HG03520 (cell line): ENCODE data around the gene GOLGA6L10.
"Not testable (repeated sequence)": the region's sequence is repeated elsewhere in the genome, so short reads cannot be mapped to it uniquely, and the experiment has no call there.

Experiments
- ATAC-seq: cut with Tn5 transposase; IDR thresholded peaks from one replicate; pipeline ENCODE4 v1.9.1; 2021; ENCODE audit warnings: mild to moderate bottlenecking, moderate library complexity; ENCODE audit not compliant: unreplicated experiment

GOLGA6L10 gene, protein sequence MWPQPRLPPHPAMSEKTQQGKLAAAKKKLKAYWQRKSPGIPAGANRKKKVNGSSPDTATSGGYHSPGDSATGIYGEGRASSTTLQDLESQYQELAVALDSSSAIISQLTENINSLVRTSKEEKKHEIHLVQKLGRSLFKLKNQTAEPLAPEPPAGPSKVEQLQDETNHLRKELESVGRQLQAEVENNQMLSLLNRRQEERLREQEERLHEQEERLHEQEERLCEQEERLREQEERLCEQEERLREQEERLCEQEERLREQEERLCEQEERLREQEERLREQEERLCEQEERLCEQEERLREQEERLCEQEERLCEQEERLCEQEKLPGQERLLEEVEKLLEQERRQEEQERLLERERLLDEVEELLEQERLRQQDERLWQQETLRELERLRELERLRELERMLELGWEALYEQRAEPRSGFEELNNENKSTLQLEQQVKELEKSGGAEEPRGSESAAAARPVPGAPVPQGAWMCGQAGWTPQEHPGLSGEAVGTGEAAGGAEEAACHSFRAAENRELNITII

DNA sequence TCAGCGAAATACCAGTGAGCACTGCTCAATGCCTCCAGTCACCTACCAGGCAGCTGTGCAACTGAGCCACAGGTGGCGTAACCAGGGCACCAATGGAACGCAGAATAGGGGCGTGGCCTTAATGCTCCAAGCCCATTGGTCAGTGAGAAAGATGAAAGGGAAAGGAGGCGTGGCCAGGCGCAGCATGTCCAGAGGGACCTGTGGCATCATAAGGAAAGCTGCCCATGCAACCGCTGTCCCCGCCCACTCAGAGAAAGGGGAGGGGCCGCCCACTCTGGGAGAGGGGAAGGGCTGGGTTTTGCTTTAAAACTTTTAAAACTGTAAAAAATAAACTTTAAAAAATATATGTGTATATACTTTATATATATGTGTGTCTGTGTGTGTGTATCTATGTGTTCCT is at the start of gene GOLGA6L10:
Gene GOLGA6L10, minus strand, starts transcription at position 101 of the 400 bp plus-strand sequence. Its CDS starts 100 bp downstream, at position 1.
- ATAC-seq: not testable (repeated sequence)

DNA sequence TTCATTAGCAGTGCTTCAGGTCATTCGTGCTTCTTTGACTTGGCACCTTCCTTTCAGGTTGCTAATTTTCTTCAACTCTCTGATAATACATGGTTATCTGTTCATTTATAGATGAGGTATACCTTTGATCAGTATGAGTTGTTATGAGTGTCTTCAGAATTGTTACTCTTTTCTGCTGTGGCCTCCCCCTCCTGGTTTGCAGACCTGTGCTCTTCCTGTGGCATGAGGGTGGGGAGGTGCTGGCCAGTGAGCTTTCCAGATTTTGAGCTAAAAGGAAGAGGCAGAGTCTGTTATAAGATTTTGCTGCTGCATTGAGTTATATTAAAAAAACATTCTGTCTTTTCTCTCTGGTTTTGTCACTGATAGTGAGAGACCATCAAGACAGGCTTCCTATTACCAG is 49.5 kb upstream of the GOLGA6L10 start:
- no peak for ATAC-seq

DNA sequence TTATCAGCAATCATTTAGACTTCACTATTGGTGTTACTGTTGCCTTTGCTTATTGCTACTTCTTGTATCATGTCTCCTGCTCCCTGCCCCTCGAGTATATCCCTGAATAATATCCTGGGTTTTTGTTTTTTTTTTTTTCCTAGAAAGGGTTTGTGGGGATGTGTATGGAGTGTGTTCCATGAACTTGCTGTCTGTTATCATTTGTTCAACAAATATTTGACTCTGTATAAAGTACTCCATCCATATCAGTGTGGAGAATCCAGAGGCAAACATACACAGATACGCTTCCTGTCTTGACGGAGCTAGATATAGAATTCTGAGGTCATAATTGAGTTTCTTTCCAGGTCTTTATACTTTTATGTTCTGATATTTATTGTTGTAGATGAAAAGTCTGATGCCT is 48.5 kb upstream of the GOLGA6L10 start:
- ATAC-seq: no peak

DNA sequence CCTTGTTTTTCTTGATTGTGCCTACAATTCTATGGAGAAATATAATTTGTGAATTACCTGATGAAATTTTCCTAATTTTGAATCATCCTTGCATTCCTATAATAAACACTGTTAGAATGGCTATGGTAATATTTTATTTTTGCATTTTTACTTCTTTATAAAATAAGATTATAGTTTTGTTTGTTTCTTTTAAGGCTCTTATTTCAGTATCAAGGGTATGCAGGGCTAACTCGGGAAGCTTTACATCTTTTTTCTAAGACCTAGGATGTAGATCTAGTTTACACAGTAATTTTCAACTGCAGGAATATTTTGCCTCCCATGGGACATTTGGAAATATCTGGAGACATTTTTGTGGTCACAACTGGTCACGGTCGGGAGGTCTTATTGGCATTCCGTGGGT is 46.5 kb upstream of the GOLGA6L10 start:
- ATAC-seq: not testable (repeated sequence)

DNA sequence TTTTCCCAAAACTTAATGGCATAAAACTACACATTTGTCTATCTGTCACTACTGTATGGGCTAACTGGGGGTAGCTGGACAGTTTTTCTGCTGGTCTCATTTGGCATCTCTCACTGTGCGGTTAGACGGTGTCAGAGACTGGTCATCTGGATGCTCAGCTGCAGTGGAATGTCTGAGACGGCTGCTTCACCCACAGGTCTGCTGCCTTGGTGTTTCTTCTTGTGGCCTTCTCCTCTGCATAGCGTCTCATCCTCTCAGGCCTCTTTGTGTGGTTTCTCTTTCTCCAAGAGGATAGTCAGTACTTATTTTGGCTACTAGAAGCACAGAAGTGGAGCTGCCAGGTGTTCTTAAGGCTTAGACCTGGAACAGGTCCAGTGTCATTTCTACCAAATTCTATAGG is 44.4 kb upstream of the GOLGA6L10 start:
- ATAC-seq: no peak

DNA sequence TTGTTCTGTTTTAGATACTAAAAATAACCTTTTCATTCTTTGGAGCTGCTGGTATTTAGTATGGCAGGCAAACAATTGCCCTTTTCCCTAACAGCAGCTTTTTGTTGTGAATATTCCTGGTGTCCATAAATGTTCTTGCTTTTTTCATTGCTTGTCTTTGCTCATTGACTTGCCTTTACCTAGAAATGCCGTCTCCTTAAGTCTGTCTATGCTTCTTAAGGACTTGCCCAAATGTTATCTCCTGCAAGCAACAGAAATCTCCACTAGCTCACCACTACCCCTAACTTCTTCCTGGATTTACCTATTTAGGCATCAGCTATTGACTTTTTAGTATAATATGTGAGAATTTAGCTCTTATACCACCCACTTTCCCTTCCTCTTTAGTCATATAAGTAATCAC is 42.8 kb upstream of the GOLGA6L10 start:
- ATAC-seq: not testable (repeated sequence)

DNA sequence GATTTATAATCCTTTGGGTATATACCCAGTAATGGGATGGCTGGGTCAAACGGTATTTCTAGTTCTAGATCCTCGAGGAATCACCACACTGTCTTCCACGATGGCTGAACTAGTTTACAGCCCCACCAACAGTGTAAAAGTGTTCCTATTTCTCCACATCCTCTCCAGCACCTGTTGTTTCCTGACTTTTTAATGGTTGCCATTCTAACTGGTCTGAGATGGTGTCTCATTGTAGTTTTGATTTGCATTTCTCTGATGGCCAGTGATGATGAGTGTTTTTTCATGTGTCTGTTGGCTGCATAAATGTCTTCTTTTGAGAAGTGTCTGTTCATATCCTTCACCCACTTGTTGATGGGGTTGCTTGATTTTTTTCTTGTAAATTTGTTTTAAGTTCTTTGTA is 40.9 kb upstream of the GOLGA6L10 start:
- not testable (repeated sequence) for ATAC-seq

DNA sequence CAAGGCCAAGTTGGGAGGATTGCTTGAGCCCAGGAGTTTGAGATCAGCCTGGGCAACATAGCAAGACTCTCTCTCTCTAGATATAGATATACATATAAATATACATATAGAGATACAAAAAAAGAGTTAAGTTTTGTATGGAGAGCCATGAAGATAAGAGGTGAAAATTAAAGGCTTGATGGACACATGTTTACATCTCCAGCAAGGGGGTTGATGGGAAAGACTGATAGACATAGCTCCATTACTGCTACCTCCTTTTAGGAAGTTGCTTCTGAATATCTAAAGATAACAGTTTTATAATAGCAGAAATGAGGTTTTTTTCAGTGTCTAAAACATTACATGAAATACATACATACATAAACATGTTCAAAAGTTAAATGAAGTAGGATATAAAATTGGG is 37.9 kb upstream of the GOLGA6L10 start:
- ATAC-seq: not testable (repeated sequence)

DNA sequence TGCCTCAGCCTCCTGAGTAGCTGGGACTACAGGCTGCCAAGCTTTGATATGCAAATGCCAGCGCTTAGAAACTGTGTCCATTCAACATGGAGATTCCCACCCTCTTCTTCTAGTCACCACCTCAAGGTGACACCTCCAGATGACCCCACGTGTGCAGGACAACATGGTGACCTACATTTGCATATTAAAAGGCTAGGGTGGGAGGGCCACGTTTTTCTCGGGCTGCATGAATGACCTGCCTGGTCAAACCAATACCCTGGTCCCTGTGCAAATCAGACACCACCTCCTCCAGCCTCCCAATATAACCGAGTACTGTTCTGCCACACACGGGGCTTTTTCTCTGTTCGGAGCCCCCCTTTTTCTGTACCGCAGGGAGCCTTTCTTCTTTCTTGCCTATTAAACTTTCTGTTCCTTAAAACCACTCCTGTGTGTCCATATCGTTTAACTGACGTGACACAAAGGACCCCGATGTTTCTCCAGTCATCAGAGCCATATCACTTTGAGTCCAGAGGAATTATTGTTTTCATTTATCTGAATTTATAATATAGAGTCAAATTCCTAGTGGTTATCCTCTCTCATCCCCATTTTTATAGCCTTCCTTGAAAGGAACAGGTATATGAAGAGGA is 32.2 kb upstream of the GOLGA6L10 start:
- ATAC-seq: not testable (repeated sequence)

DNA sequence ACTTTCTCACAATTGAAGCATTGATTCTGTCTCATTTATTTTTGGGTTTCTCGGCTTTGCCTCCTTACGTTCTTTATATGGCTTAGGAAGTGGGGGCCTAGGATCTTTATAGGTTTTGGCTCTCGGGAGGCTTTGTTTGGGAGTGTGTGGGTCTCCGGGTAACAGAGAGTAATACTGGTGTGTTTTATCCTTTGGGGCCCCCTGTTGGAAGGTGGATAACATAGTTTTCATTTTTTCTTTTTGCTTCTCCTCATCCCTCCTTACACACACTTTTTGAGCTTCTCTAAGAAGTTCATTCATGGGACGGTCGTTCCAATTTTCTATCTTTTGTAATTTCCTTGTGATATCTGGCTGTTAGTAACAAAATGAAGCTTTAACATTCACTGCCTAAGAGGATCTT is 30.3 kb upstream of the GOLGA6L10 start:
- not testable (repeated sequence) for ATAC-seq

DNA sequence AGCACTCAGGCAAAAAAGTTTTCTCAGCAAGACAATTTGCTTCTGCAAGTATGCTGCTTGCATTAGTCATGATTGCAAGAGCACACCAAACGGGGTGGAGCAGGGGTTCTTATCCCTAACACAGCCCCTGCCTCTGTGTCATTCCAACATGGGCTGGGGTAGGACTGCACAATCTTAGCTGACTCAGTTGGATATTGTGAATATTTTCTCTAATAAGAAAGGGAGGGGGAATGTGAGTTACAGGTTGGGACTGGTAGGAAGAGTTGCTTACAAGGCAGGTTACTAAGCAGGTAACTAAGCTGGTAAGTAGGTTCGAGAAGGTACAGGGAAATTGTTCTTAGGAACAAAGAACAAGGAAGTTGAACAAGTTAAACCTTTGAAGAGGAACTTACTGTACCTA is 24.4 kb upstream of the GOLGA6L10 start:
- not testable (repeated sequence) for ATAC-seq

DNA sequence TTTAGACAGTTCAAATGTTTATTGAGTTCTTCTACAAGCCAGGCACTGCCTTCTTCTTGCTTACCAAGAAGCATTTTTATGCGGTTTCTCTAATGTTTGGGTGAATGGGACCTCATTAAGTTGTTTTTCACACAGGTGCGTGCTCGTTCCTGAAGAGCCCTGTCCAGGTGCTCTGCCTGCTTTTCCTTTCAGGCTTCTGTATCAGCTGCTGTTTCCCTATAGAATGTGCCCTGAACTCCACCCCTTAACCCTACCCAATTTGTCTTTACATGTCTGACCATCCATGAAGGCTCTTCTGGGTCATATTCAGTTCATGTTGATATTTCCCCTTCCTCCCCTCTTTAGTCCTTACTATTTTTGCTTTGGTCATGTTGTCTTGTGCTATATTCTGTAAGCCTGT is 22.4 kb upstream of the GOLGA6L10 start:
- no peak for ATAC-seq

DNA sequence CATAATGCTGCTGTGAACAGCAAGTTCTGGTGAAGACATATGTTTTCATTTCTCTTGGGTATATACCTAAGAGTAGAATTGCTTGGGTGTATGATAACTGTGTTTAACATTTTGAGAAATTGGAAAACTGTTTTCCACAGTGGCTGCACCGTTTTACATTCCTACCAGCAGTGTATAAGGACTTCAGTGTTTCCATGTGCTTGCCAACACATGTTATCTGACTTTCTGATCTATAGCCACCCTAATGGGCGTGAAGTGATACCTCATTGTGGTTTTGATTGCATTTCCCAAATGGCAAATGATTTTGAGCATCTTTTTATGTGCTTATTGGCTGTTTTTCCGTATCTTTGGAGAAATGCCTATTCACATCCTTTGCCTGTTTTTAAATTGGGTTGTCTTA is 18.5 kb upstream of the GOLGA6L10 start:
- not testable (repeated sequence) for ATAC-seq

DNA sequence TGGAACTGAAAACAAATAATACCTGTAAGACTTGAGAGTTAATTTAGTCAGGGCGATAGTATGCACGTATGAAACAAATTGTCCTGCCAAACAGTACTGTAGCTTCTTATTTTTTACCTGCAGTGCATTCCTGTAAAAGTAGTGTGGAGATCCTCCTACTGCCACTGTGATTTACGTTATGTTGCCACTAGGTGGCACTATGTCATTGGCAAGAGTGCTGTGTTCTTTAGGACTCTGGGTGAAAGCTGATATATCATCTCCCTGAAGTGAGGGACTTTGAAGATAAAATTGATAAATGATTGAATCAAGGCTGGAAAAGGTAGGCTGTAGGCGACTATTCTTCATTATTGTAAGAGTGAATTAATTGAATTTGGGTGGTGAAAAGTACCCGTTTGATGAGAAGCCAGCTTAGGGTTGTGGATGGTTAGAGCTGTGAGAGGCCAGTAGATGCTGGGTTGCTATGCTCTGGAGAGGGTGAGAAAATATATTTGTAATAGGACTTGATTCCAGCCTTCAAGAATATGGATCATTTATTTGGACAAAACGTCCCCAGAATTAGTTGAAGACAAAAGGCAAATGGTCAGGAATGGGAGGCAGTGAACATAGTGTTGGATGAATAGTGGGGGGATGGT is 16.5 kb upstream of the GOLGA6L10 start:
- ATAC-seq: not testable (repeated sequence)

DNA sequence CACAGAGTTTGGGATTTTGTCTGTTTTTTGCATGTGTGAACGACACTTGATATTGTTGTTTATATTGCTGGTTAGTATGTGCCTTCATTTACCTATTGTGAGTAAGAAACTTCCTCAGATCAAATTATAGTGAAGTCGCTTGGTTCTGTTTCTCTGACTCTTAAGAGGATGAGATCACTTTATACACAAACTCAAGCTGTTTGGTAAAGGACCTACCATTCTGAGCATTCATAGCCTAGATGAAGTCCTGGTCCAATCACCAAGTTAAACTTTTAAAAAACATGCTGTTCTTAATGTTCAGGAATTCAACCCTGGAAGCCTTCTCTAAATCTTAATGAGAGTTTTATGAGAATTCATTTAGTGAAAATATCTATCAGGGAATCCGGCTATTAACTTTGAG is 15.3 kb upstream of the GOLGA6L10 start:
- ATAC-seq: not testable (repeated sequence)

DNA sequence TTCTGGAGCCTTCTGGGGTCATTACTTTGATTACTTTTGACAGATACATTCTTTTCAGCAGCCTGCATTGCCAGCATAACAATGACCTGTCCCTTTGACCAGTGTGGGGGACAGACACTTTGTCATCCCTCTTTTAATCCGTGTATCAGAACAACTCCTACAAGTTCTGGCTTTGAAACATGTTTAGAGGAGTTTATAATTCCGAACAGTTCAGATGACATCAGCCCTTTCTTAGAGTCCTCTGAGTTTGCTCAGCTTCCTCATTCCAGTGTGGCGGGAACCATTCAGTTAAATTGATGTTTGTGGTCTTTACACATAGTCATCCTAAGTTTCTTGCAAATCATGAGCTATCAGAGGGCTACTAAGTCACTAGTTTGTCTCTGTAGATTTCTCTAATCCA is 13.5 kb upstream of the GOLGA6L10 start:
- not testable (repeated sequence) for ATAC-seq

DNA sequence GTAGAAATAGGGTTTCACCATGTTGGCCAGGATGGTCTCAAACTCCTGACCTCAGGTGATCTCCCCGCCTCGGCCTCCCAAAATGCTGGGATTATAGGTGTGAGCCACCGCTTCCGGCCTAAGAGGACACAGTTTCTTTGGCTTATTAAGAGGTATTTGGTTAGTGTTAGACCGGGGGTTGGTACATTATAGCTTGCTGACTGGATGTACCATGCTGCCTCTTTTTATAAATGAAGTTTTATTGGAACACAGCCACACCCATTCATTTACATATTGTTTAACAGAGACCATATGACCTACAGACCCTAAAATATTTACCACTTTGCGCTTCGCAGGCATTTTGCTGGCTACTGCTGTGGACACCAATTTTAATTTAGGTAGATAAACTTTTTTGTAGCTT is 11.3 kb upstream of the GOLGA6L10 start:
- not testable (repeated sequence) for ATAC-seq

DNA sequence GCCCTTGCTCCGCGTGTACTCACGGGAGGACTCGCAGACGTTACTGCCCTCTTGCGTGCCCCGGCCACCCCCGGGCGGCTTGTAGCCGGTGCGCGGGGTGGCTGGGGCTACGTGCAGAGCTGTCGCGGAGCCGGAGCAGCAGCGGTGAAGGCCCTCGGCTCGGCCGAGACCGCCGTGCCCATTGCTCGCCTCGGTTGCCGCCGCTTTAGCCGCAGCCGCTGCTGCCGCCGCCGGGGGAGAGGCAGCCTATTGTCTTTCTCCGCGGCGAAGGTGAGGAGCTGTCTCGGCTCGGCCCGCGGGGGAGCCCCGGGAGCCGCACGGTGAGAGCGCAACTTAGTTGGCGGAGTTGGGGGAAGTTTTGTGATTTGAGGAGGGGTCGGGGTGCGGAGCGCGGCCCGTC is 5.8 kb upstream of the GOLGA6L10 start:
- ATAC-seq: not testable (repeated sequence)

DNA sequence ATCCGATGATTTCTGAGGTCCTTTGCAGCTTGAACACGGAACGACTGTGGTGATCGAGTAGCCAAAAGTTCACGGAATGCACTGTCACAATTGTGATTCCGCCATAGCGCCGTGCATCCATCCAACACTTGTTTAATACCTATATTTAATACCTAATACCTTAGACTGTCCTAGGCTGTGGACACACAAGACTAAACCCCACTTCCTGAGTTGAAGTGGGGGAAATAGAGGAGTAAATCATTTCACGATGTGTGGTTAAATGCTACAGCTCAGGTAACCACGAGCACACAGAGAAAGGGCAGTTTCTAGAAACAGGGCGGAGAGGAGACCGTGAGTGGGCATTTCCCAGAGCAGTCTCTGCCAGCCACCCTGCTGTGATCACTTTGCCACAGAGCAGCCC is 5.3 kb upstream of the GOLGA6L10 start:
- ATAC-seq: not testable (repeated sequence)

DNA sequence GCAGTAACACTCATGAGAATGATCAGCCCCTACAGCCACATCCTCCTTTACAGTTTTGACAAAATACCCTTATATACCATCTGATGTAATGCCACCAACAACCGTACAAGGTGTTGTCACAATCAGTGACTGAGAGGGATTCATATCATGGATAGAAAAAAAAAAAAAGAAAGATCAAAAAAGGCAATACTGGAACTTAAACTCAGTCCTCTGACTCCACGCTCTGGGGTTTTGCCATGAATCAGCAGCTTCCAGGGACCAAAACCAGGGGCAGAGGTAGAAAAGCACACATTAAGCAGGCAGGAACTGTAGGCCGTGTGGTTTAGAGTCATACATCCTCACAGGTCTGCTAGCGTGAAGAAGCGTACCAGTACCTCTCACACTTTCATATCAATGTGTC is 1.6 kb downstream of the GOLGA6L10 start:
- ATAC-seq: not testable (repeated sequence)

DNA sequence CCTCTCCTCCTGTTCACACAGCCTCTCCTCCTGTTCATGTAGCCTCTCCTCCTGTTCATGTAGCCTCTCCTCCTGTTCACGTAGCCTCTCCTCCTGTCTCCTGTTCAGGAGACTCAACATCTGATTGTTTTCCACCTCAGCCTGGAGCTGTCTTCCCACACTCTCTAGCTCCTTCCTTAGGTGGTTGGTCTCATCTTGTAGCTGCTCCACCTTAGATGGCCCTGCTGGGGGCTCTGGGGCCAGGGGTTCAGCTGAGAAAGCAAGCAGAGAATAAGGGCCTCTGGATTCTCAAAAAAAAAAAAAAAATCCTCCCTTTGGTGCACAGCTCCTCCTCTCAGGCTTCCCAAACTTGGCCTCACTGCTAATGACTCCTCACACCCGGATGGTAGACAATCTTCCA is 4.1 kb downstream of the GOLGA6L10 start:
- ATAC-seq: not testable (repeated sequence)
